ENCODE data around the gene IRF4.

DNA sequence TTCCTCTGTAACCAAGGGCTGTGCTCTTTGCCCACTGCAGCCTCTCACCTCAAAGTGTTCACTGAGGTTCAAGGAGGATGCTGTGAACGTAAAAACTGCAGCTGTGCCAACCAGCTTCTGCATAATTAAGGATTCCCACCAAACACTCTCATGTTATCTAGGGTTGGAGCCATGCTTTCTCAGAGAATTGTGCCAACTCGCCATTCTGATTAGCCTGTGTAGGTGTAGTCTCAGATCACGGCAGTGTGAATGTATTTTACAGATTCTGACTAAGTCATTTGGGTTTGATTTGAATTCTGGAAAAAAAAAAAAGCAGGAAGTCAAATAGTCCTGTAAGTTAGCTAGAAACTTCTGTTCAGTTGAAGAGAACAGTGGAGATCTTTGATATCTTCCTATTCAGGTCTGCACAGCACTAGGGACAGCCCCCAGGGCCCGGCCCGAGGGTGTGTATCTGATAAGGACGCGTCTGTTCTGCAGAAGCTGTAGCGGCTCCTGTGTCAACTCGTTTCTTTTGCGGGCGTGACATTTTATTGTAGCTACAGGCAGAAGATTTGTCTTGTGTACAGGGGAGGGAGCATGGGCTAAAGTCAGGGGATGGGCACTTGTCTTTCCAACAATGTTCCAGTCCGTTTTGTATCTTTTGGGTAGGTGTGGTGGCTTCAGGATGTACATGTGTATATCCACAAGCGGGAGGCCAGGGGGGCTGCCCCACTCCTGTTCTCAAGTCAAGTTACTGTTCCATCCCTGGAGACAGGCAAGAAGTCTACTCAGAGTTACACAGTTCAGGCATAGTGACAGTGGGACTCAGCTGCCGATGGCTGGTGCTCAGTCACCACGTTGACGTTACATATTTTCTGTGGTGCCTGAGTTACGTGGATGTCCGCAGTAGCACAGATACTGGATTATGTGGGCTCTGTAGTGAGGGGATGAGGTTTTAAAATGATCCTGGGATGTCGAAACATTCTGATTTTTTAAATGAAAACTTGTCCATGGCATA is 12.4 kb downstream of the IRF4 start:
- TF ChIP-seq, protein P1, sequence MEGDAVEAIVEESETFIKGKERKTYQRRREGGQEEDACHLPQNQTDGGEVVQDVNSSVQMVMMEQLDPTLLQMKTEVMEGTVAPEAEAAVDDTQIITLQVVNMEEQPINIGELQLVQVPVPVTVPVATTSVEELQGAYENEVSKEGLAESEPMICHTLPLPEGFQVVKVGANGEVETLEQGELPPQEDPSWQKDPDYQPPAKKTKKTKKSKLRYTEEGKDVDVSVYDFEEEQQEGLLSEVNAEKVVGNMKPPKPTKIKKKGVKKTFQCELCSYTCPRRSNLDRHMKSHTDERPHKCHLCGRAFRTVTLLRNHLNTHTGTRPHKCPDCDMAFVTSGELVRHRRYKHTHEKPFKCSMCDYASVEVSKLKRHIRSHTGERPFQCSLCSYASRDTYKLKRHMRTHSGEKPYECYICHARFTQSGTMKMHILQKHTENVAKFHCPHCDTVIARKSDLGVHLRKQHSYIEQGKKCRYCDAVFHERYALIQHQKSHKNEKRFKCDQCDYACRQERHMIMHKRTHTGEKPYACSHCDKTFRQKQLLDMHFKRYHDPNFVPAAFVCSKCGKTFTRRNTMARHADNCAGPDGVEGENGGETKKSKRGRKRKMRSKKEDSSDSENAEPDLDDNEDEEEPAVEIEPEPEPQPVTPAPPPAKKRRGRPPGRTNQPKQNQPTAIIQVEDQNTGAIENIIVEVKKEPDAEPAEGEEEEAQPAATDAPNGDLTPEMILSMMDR (IDR thresholded peaks at IDR 0.05; ENCODE audit: extremely low read depth in 1 of 2, insufficient read depth in 1 of 2, low read depth in 1 of 2, low read length in 2 of 2) = no peak
- TF ChIP-seq POLR2A (IDR thresholded peaks at IDR 0.05; ENCODE audit: low read depth, low read length) (no peak), GATA2 (IDR thresholded peaks at IDR 0.05; ENCODE audit: insufficient read depth, insufficient read length, low read depth, low read length) (no peak), JUN (IDR thresholded peaks at IDR 0.05; ENCODE audit: borderline replicate concordance, insufficient read depth, insufficient read length, low read depth) (no peak), POLR2AphosphoS5 (IDR thresholded peaks at IDR 0.05; ENCODE audit: insufficient read depth, low read depth, low read length) (no peak), EZH2 (IDR thresholded peaks at IDR 0.05; ENCODE audit: borderline replicate concordance, low read depth, low read length, severe bottlenecking) (no peak), MYC (IDR thresholded peaks at IDR 0.05; ENCODE audit: low read depth, low read length) (no peak)
- TF ChIP-seq, protein P2, sequence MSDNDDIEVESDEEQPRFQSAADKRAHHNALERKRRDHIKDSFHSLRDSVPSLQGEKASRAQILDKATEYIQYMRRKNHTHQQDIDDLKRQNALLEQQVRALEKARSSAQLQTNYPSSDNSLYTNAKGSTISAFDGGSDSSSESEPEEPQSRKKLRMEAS (IDR thresholded peaks at IDR 0.05; ENCODE audit: insufficient read depth, insufficient read length) = no peak
